Hepatocyte (in vitro differentiated cells): ENCODE results near the gene UROD.
A peak's percentile ranks its signal among the peaks of the same experiment; 100 is the strongest.

Experiments used
- CTCF ChIP-seq: fragments of 200-600 bp; sonication (generic); IDR thresholded peaks from 2 replicates; pipeline ENCODE4 v1.5.1; 2016; ENCODE audit warnings: antibody characterized with exemption, mild to moderate bottlenecking; ENCODE audit not compliant: poor library complexity
- EZH2phosphoT487 ChIP-seq: fragments of 200-600 bp; sonication (generic); IDR thresholded peaks from one replicate; pipeline ENCODE4 v1.6.1; 2018; ENCODE audit warnings: antibody characterized with exemption, mild to moderate bottlenecking, low read depth, moderate library complexity; ENCODE audit not compliant: unreplicated experiment, severe bottlenecking

- TF ChIP-seq CTCF (peak; percentile 66), EZH2phosphoT487 (no peak)
These were observed 6.7 kb downstream of the UROD start for GRCh38 chr1:45018599-45019230.
